HG02973 (cell line): ENCODE measurements around the gene DDI1.

ENCODE experiments used
- ATAC-seq: cut with Tn5 transposase; IDR thresholded peaks from one replicate; pipeline ENCODE4 v1.9.1; 2021; ENCODE audit warnings: moderate library complexity; ENCODE audit not compliant: unreplicated experiment

DDI1 gene

GRCh38 chr11:104036588-104036987 is at the start of gene DDI1:
Gene DDI1 (plus strand): TSS chr11:104036640. CDS start chr11:104036823, 183 bp downstream.
- ATAC-seq, result no peak

- ATAC-seq, result no peak
These were observed 48.5 kb upstream of the DDI1 start for GRCh38 chr11:103987629-103988594.

DNA sequence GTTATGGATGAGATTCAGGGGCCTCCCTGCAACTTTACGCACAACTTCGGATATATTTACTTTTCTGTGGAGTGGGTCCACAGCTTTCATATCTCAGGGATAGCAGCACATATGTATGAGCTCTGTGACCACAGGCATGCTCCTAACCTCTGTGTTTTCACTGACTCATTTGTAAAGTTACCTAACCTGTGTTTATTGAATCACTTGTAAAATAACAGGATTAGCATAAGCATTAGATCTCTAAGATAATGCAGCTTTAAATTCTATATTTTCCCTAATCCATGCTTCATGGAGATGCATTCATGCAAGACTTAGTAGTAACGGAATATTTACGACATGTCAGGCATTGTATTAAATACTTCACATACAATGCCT is 47.9 kb upstream of the DDI1 start:
- no peak for ATAC-seq

DNA sequence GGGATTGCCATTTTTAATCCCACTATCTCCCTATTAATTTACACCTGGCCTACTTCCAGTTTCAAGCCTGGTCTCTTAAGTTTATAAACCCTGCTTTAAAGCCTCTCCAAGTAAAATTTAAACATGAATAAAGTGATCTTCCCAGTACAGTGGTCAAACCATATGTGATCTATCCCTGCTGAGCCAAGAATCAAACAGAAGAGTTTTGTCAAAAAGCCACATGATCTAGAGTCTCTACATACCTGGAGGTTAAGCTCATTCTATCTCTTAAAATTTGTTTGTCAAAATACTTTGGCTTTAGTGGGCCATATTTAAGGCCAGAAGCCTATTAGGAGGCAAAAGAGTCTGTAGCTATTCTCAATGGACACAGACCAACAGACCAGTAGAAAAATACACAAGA is 42.9 kb upstream of the DDI1 start:
- no peak for ATAC-seq

- no peak for ATAC-seq
These were observed 42.3 kb upstream of the DDI1 start for GRCh38 chr11:103994094-103994493.

- no peak for ATAC-seq
These were observed 41.9 kb upstream of the DDI1 start for GRCh38 chr11:103994518-103994917.

- ATAC-seq, result no peak
These were observed 40.5 kb upstream of the DDI1 start for GRCh38 chr11:103995896-103996295.

- ATAC-seq, result peak; percentile 61
These were observed 39.4 kb upstream of the DDI1 start for GRCh38 chr11:103997082-103997481.

DNA sequence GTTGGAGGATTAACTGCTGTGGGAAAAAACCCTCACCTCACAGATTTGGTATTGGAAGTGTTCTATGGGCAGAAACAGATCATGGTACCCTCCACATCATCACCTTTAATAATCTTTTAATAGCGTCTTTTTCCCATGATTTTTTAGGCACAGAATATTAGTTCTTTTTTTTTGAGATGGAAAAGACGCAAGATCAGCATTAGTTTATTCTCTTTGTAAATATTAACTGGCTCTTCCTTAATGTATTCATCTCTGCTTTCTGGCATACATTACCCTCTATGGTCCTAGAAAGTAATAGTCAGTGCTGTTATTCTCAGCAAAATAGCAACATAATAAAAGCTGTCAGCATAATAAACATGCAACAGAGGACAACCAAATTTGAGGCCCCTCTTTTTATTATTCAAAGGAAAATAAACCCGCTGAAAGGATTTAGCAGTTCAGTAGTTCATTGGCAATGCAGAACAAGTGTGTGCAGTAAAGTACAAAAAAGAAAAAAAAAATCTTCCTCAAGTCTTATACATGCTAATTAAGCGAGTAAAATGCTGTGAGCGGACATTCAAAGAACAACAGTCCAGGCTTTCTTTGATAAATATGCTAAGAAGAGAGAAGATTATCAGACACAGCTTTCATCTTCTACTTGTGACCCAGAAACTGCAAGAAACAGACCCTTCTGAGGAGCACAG is 37.5 kb upstream of the DDI1 start:
- ATAC-seq, result no peak

DNA sequence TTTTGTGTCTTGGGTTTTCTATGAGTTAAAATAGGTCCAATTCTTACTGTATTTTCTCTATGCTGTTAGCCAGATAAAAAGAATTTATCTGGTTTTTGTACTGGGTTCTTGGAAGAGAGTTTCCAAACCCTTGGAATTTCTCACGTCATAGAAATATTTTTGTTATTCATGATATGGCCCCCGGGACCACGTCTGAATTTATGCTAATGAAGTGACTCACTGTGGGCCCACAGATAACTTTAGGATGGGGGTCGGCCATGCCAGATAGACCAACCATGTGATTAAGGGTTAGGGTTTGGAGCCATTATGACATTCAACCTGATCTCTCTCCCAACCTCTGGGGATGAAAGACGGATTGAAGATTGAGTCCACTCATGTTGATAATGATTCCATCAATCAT is 35.6 kb upstream of the DDI1 start:
- ATAC-seq, result no peak

DNA sequence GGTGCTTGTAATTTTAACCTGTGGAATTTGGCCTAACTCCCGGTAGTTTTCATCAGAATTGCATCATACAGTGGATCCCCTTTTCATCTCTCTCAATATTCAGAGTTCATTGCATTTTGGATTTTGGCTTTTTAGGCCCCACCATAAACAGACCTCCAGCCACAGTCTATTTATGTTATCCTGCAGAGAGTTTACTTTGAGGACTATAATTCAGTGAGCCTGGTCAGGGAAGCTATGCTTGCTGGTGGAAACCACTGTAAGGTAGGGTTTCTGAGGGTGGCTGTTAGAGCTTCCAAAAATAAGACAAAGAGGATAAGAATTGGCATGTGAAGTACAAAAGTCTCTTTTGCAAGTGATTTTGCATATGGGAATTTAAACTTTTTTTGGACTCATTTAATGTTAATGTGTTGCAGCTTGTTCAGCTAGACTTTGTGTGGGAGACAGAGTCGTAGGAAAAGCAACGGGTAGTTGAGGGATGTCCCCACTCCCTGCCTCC is 34.8 kb upstream of the DDI1 start:
- no peak for ATAC-seq

GRCh38 chr11:104003491-104003890 is 32.9 kb upstream of the DDI1 start:
- ATAC-seq, result no peak

DNA sequence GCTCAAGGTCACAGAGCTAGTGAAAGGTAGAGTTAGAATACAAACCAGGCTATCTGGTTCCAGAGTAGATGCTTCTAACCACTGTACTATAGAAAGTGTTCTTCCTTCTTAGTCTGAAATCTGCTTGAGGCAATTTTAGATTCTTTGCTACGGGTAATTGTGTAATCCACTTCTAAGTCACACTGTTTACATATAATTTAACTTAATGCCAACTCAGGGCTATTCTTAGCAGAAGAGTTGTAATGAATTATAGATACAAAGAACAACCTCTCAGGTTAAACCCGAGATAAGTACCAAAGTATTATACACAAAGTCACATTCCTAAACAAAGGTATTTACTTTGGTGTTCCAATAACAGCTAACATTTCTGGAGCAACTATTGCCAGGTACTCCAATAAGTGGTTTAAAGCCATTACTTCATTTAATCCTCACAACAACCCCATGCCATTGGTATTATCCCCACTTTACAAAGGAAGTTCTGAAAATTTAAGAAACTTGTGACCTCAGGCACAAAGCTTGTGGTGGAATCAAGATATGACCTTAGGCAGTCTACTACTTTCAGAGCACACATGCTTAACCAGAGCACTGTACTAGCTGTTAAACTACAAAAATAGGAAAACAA is 31.1 kb upstream of the DDI1 start:
- no peak for ATAC-seq

GRCh38 chr11:104009744-104010143 is 26.7 kb upstream of the DDI1 start:
- no peak for ATAC-seq

DNA sequence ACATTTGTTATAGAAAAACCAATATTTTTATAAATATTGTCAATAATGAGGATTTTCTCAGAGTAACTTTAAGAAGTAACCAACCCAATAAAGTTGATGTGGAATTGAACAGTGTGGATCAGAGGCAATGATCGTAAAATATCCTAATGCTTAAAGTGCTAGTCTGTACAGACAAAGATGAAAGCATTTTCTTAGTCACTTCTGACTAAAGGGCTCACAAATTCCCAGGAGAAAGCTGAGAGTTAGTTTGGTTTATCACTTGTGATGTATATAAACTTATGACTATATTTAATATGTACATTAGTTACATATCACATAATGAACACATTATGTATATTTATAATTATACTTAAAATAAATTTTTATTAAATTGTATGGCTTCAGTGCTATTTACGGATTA is 25.4 kb upstream of the DDI1 start:
- no peak for ATAC-seq

GRCh38 chr11:104015649-104016415 is 20.6 kb upstream of the DDI1 start:
- peak; percentile 87 for ATAC-seq

DNA sequence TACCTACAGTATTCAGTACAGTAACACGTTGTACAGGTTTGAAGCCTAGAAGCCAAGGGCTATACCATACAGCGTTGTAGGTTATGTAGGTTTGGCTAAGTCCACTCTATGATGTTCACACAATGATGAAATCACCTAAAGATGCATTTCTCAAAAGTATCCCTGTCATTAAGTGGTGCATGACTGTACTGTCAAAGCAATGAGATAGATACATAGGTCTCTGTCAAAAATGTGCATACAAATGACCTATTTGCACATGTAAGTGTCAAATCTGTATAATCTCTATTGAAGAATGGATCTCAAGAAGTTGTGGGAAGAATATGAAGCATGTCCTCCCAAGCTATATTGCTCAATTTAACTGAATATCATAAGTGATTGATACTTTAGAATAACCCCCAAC is 11.9 kb upstream of the DDI1 start:
- no peak for ATAC-seq

DNA sequence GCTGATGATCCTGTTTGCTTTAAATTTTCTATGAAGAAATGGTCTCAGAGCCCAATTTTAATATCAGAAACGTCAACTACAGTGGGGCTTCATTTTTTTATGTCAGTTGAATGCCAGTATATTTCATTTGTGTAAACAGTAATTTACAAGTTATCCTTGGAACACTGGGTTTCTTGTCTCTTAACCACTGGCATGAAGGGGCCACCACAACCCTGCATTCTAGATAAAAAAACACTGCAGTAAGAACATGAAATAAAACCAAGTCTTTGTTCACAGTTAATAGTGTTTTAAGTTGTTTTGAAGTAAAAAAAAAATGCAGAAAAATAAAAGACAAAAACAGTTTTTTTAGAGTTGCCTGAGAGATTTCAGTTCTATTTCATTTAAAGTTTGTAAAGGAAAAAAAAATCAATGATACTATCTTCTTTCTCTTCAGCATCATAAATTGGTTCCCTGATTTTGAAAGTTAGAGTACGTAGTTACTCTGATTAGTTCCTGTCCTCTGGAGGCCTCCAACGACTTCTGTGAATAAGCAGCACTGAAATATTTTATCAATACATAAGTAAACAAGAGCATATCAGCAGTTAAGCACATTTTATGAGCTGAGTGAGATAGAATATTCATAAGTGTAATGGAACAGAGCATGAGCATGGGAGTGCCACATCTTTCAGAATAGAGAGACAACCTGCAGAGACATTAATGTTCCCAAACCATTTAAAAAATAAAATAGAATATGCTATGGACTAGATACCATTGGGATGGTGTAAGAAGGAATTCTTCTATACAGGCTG is 7.8 kb upstream of the DDI1 start:
- ATAC-seq, result no peak

GRCh38 chr11:104033134-104033533 is 3.3 kb upstream of the DDI1 start:
- no peak for ATAC-seq

GRCh38 chr11:104033561-104033960 is 2.9 kb upstream of the DDI1 start:
- no peak for ATAC-seq
